Measurements from ENCODE around the gene ANO2.

DNA sequence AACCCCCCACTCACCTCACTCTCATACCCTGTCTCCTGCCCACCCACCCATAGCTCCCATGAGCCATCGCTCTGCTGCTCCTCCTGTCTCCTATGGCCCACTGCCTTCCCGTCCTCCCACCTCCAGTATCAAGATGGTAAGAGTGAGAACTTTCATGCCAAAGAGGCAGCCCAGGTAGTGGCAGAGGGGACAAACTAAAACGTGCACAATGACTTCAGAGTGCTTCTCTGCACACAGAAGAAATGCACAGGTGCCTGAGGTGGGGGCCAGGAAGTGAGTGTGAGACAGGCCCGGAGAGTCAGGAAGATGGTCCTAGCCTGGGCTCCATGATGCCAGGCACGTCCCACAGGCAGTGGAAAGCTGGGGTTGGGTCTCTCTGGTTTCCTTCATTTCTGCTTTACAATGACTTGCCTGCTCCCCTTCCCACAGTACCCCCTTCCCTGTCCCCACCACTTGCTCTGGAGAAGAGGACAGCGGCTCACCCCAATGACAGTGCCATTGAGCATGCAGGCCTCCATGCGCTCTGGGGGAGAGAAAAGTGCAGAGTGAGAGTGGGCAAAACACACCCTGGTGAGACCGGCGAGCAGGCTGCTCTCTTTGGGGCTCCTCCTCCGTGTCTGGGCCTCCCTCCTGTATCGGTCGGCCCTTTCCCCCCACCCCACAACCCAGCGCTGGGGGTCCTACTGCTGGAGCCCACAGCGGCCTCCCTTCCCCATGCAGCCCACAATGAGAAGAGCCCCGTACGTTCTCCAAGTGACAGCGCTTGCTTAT lies 22.8 kb upstream of the ANO2 start:
- no peak for TF ChIP-seq GABPA (IDR thresholded peaks at IDR 0.05 in 1 of 2, conservative IDR thresholded peaks at IDR 0.05 in 1 of 2)
- TF ChIP-seq, protein P1, sequence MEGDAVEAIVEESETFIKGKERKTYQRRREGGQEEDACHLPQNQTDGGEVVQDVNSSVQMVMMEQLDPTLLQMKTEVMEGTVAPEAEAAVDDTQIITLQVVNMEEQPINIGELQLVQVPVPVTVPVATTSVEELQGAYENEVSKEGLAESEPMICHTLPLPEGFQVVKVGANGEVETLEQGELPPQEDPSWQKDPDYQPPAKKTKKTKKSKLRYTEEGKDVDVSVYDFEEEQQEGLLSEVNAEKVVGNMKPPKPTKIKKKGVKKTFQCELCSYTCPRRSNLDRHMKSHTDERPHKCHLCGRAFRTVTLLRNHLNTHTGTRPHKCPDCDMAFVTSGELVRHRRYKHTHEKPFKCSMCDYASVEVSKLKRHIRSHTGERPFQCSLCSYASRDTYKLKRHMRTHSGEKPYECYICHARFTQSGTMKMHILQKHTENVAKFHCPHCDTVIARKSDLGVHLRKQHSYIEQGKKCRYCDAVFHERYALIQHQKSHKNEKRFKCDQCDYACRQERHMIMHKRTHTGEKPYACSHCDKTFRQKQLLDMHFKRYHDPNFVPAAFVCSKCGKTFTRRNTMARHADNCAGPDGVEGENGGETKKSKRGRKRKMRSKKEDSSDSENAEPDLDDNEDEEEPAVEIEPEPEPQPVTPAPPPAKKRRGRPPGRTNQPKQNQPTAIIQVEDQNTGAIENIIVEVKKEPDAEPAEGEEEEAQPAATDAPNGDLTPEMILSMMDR (IDR thresholded peaks at IDR 0.05; ENCODE audit: low read depth, low read length, missing input control) = no peak

Data from liver (tissue), 3 donors.